ENCODE data around the gene COL5A1.

Gene COL5A1

DNA sequence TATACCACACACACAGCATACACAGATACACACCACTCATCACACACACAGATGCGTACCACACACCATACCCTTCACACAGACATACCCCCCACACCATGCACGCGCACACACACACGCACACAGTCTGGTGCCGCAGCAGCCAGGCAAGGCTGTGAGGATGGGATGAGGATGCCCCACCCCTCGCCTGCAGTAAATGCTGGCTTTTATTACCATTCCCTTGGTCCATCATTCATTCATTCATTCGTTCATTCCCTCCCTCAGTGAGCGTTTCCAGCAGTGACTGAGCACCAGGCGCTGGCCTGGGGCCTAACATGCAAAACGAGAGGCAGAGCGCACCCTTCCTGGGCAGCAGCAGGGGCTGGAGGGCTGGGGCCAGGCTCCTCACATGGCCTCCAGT, 187.3 kb downstream of the COL5A1 start:
- no peak for TF ChIP-seq CTCF (conservative IDR thresholded peaks at IDR 0.05; ENCODE audit: low read length)
- no peak overlapping the region for H3K4me3 ChIP-seq (ENCODE audit: low read length)
- no peak for DNase-seq (ENCODE audit: low read depth)

- no peak for DNase-seq (ENCODE audit: low read depth)
- no peak overlapping the region for H3K4me3 ChIP-seq (ENCODE audit: low read length)
- no peak for TF ChIP-seq CTCF (conservative IDR thresholded peaks at IDR 0.05; ENCODE audit: low read length)
Observed at GRCh38 chr9:134829356-134829937, 187.8 kb downstream of the COL5A1 start.

- TF ChIP-seq CTCF (conservative IDR thresholded peaks at IDR 0.05; ENCODE audit: low read length): no peak
- no peak overlapping the region for H3K4me3 ChIP-seq (ENCODE audit: low read length)
- DNase-seq (ENCODE audit: low read depth): no peak
Observed at GRCh38 chr9:134830126-134830525, 188.5 kb downstream of the COL5A1 start.

DNA sequence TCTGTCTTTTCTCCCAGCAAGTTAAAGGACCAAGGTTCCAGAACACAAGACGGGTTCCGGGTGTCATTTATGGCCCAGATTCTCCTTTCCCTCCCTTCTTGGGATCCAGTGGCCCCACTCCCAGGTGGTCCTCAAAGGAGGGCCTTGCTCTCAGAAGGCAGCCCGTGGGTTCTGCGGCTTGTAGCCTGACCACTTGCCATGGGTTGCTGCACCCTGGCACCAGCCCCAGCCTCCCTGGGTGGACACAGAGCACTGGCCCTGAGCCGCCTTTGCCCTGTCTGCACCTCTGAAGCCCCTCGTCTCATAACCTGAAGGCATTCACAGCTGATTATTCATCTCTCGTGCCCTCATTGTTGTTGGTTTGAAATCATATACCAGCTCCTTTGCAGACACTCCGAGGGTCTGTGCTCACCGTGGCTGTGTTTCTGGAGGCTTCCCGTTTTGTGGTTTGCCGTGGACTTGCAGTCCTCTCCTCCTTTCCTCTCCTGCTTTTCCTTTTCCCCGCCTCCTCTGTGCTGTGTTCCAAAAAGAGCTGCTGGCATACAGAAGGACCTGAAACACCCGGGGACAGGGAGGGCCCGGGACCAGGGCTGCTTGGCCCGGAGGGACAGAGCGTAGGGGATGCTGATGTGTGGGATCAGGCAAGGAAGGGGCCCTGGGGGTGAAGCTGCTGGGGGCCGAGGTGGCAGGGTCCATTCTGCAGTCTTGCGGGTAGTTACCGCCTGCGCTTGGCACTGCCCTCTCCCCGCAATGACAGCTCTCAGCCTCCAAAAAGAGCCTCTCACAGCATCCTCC, 189.5 kb downstream of the COL5A1 start:
- no peak for DNase-seq (ENCODE audit: low read depth)
- H3K4me3 ChIP-seq (ENCODE audit: low read length): no peak overlapping the region
- TF ChIP-seq CTCF (conservative IDR thresholded peaks at IDR 0.05; ENCODE audit: low read length): no peak

DNA sequence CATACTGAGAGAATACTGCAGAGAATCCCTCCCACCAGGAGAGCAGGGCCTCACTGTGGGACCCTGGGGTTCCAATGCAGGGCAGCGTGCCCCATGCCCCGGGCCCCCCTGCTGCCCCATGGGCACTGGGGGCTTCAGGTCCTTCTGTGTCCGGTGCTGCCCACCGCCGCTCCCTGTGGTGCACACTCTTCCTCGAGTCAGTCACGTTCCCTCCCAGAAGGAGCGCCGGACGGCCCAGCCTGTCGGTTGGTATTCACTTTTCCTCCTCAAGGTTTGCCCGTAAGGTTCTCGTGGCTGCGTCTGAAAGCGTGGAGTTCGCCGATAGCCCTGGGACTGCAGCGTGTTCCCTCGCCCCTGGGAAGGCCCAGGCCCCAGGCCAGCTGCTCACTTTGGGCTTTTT, 190.9 kb downstream of the COL5A1 start:
- no peak overlapping the region for H3K4me3 ChIP-seq (ENCODE audit: low read length)
- no peak for TF ChIP-seq CTCF (conservative IDR thresholded peaks at IDR 0.05; ENCODE audit: low read length)
- no peak for DNase-seq (ENCODE audit: low read depth)

DNA sequence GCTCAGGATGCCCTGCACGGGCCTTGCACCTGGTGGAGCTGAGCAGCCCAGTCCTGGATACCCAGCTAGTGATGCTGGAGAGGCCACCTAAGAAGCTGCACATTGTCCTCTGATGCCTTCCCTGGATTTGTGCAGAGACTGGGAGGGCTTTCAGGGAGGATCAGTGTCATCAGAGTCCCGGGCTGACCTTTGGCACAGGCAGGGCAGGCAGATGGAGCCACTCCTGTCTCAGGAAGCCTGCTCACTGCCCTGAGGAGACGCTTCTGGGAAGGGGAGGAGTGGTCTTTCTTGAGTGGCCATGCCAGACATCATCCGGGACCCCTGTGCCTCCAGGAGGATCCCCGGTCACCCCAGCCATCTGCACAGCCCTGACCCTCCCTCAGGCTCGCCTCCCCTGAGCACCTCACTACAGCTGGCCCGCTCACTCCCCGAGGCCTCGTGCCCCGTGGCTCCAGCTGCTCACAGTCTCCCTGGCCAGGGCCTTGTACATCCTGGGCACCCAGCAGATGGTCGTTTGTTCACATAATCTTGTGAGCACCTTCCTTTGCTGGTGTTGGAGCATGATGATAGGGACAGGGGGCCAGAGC, 191.8 kb downstream of the COL5A1 start:
- TF ChIP-seq CTCF (conservative IDR thresholded peaks at IDR 0.05; ENCODE audit: low read length): no peak
- DNase-seq (ENCODE audit: low read depth): no peak
- no peak overlapping the region for H3K4me3 ChIP-seq (ENCODE audit: low read length)
